PFSK-1 (cell line): ENCODE measurements around the gene MBD2.
A peak's percentile ranks its signal among the peaks of the same experiment; 100 is the strongest.

Experiments
- FOXP2 ChIP-seq: optimal IDR thresholded peaks from 2 replicates; pipeline ENCODE3; 2011; ENCODE audit warnings: borderline replicate concordance, control low read depth, inconsistent platforms; ENCODE audit not compliant: insufficient read depth; ENCODE audit errors: extremely low read length, extremely low read depth
- POLR2AphosphoS5 ChIP-seq: IDR thresholded peaks from 2 replicates; pipeline ENCODE4 v1.6.1; 2012; ENCODE audit warnings: low read depth, mild to moderate bottlenecking, control low read depth, low read length, moderate library complexity
- REST ChIP-seq, 2 experiments: IDR thresholded peaks; 2 replicates each; pipeline versions ENCODE4 v1.6.1 to v1.8.0; 2011 to 2012; ENCODE audit warnings: low read depth in 2 of 2, low read length in 2 of 2, control low read depth in 1 of 2, inconsistent platforms in 1 of 2, mild to moderate bottlenecking in 1 of 2, moderate library complexity in 1 of 2; ENCODE audit not compliant: insufficient read depth in 1 of 2
- SIN3A ChIP-seq: IDR thresholded peaks from 2 replicates; pipeline ENCODE4 v1.6.1; 2012; ENCODE audit warnings: mild to moderate bottlenecking, low read length, moderate library complexity, borderline replicate concordance; ENCODE audit not compliant: insufficient read depth
- TAF1 ChIP-seq: IDR thresholded peaks from 2 replicates; pipeline ENCODE4 v1.6.1; 2012; ENCODE audit warnings: low read length, control low read depth, borderline replicate concordance; ENCODE audit not compliant: insufficient read depth

The MBD2 gene

DNA sequence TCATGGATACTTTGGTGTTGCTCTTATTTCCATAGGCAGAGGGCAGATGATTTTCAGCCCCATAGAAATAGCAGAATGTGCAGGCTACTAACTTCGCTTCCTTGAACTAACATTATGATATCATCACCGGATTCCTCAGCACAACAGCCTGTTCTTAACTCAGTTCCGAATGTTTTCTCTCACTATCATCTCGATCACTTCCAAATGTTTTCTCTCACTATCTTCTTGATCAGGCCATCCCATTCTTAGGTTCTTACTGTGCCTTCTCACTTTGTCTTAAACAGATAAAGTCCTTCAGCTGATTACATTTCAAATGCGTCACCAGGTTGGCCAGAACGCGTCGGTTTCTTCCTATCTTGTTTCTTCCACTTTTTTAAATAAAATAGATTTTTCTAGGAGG is 11.4 kb upstream of the MBD2 start:
- TF ChIP-seq POLR2AphosphoS5 (no peak), SIN3A (peak; percentile 77; the same call in 1 of the 2 replicates)

GRCh38 chr18:54233747-54234146 is 9.3 kb upstream of the MBD2 start:
- TF ChIP-seq REST (IDR thresholded peaks at IDR 0.05; ENCODE audit: insufficient read depth in 1 of 2, low read depth in 2 of 2, low read length in 2 of 2) (no peak), POLR2AphosphoS5 (no peak), TAF1 (no peak), SIN3A (no peak), FOXP2 (no peak)

DNA sequence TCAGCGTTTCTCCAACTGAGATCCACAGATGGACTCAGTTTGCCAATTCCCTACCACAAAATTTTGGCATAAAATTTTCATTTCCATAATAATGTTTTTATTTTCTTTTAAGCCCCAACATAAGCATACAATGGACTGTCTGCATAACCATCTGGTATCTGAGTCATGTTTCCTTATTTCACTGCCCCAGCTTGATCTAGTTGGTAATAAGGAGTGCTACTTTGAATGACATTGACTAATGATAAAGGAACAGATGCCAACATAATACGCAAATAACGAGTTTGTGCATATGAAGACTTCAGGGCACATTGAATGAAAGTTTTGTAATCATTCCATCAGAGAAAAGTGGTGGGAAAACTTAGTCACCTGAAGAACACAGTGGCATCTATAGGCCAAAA is 8.8 kb upstream of the MBD2 start:
- TF ChIP-seq FOXP2 (no peak), SIN3A (no peak), REST (IDR thresholded peaks at IDR 0.05; ENCODE audit: insufficient read depth in 1 of 2, low read depth in 2 of 2, low read length in 2 of 2) (no peak), TAF1 (no peak), POLR2AphosphoS5 (no peak)

DNA sequence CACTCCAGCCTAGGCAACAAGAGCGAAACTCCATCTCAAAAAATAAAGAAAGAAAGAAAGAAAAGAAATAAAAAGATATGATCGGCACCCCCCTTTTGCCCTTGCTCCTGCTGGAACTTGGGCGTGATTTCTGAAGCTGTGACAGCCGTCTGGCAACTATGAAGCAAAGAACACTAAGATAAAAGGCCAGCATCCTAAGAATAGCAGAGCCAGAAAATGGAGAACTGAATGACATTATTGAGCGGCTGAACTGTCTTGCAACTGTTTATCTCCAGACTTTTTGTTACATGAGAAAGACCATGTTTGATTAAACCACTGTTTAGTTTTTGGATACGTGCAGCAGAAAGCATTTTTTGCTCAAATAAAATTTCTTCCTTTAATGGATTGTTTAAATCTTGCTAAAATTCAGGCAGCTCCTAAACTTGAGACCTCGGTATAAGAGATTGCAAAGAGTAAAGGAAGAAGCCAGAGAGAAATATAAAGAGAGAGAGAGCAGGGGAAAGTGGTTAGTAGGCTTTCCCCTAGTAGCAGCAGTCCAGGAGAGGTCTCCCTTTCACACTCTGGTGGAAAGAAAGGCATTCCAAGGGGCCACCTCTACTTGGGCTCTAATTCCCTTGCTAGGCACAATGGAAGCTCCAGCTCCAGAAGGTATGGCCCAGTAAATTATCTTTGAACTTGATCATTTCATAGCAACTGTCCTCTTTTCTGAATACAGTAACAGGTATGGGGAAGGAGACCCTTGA is 8.2 kb upstream of the MBD2 start:
- TF ChIP-seq FOXP2 (no peak), SIN3A (no peak), TAF1 (no peak), POLR2AphosphoS5 (no peak), REST (IDR thresholded peaks at IDR 0.05; ENCODE audit: insufficient read depth in 1 of 2, low read depth in 2 of 2, low read length in 2 of 2) (no peak)

DNA sequence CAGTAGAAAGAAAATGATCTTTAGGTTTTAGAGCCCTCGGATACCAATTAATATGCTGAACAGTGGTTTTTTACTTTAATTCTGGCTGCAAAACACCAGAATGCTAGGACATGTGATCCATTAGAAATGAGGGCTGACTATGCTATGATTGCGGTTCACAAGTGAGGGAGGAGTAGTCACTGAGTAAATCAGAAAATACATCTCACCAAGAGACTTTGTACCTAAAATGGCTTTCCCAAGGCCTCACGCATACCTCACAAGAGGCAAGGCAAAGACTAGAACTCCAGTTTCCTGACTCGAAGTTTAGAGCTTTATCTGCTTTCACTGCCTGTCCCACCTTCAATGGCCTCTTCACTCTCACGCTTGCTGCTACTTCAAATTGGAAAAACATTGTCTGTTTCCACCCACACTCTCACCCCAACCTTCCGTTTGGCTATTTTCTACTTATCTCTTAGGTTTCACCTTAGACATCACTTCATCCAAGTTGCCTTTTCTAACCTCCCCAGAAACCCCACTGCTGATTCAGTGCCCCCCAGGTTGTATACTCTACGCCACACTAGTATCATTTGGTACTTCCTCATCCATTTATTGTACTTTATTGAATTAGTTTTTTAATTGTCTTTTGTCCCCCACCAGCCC is 5.1 kb upstream of the MBD2 start:
- TF ChIP-seq SIN3A = no peak
- TF ChIP-seq TAF1 = no peak
- TF ChIP-seq POLR2AphosphoS5 = no peak
- no peak for TF ChIP-seq REST (IDR thresholded peaks at IDR 0.05; ENCODE audit: insufficient read depth in 1 of 2, low read depth in 2 of 2, low read length in 2 of 2)
